ENCODE measurements around the gene TLR6.

DNA sequence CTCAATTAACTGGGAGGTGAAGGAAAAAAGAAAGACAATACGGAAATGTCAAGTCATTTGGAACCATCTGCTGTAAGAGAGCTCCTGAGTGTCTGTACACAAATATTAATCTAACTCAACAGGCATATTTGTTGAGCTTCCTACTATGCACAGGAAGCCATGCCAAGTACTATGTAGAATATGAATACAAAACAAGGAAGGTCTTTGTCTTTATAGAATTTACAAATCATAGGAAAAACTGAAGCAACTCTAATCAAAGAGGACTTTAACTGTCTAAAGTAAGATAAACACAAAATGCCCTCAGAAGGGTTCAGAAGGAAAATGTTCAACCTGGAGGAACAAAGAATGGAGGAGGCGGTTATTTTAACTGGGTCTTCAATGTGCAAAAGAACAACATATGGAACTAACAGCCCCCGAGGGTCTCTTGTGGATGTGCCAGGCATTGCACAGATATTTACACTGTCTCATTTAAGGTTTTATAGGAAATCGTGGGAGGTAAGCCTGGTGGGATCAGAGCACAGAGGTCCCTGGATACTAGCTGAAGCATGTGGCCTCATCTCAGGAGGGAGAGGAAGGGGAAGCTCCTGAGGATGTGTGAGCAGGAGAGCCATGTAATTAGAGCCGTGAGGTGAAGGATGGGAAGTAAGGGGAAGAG lies 16.8 kb upstream of the TLR6 start:
- peak; percentile 30 for TF ChIP-seq CTCF (IDR thresholded peaks at IDR 0.05; ENCODE audit: low read depth, low read length)
- no peak for TF ChIP-seq POLR2A (IDR thresholded peaks at IDR 0.05; ENCODE audit: extremely low read depth, insufficient read length)
- TF ChIP-seq MAX (IDR thresholded peaks at IDR 0.05; ENCODE audit: low read depth, low read length), result no peak
- TF ChIP-seq MYC (IDR thresholded peaks at IDR 0.05; ENCODE audit: low read depth, low read length), result no peak
